ENCODE data around the gene SKAP2. TPM values are rescaled to one million over a fixed set of nuclear protein-coding genes. Genes with fewer than 3 reads are reported as not detected.

SKAP2 gene, protein sequence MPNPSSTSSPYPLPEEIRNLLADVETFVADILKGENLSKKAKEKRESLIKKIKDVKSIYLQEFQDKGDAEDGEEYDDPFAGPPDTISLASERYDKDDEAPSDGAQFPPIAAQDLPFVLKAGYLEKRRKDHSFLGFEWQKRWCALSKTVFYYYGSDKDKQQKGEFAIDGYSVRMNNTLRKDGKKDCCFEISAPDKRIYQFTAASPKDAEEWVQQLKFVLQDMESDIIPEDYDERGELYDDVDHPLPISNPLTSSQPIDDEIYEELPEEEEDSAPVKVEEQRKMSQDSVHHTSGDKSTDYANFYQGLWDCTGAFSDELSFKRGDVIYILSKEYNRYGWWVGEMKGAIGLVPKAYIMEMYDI
- 1 to 10 TPM; 3.3 to 3.4 TPM for total RNA-seq
- 5.7 TPM for polyA plus RNA-seq (2013, experiment 1 of 2)
- polyA plus RNA-seq (2013, experiment 2 of 2), result 8.0 TPM
- long read RNA-seq, experiment 1, partial matches to known transcripts, result 0 of 5 reads
- long read RNA-seq, experiment 1, other reads (novel, unspliced or antisense), result 5 of 5 reads
- long read RNA-seq, experiment 2, partial matches to known transcripts, result 0 of 7 reads
- long read RNA-seq, experiment 2, other reads (novel, unspliced or antisense), result 3 of 7 reads
- long read RNA-seq, experiment 3, partial matches to known transcripts, result 0 of 3 reads
- long read RNA-seq, experiment 3, other reads (novel, unspliced or antisense), result 0 of 3 reads
- long read RNA-seq, experiment 4, partial matches to known transcripts, result 0 of 4 reads
- long read RNA-seq, experiment 4, other reads (novel, unspliced or antisense), result 0 of 4 reads

GRCh38 chr7:26864309-26865093 lies at the start of gene SKAP2:
SKAP2 (minus strand) TSS chr7:26864590; CDS start chr7:26864429, 161 bp downstream.
- Mint-ChIP-seq H3K4me1 (peaks cover 6% of the 10 kb centered on the region), H3K36me3 (ENCODE audit: low read depth) (no peaks in the 10 kb centered on the region), H3K27ac (peak within 1 kb of the TSS; percentile 99), H3K27me3 (ENCODE audit: insufficient read depth) (peaks cover 75% of the 10 kb centered on the region), H3K4me3 (peak within 1 kb of the TSS; percentile 89), H3K9me3 (no peaks in the 10 kb centered on the region)
- H3K9ac ChIP-seq (ENCODE audit: extremely low read depth, low read length, poor library complexity, severe bottlenecking), result peak within 1 kb of the TSS; percentile 52
- peak within 1 kb of the TSS; percentile 87 for H3K4me3 ChIP-seq (ENCODE audit: low read length)
- H3K4me1 ChIP-seq (ENCODE audit: control insufficient read depth, insufficient read depth, low read length), result no peaks in the 10 kb centered on the region
- 6 to 33% methylated on average over 19 to 52 of the region's 52 CpGs for whole genome bisulfite sequencing, 2 experiments (ENCODE audit: insufficient coverage in 1 of 2, insufficient read length in 1 of 2)
- H3K9me3 ChIP-seq (ENCODE audit: control insufficient read depth, low read length), result no peaks in the 10 kb centered on the region
- TF ChIP-seq CTCF (conservative IDR thresholded peaks at IDR 0.05), result no peak
- no peaks in the 10 kb centered on the region for H3K36me3 ChIP-seq (ENCODE audit: control insufficient read depth, insufficient read depth, low read length)
- DNase-seq, result peak; percentile 99
- H3K27ac ChIP-seq (ENCODE audit: low read depth, low read length), result peak within 1 kb of the TSS; percentile 39
- peaks cover 53% of the 10 kb centered on the region for H3K27me3 ChIP-seq (ENCODE audit: control insufficient read depth, insufficient read depth, low read length, poor library complexity, severe bottlenecking)

DNA sequence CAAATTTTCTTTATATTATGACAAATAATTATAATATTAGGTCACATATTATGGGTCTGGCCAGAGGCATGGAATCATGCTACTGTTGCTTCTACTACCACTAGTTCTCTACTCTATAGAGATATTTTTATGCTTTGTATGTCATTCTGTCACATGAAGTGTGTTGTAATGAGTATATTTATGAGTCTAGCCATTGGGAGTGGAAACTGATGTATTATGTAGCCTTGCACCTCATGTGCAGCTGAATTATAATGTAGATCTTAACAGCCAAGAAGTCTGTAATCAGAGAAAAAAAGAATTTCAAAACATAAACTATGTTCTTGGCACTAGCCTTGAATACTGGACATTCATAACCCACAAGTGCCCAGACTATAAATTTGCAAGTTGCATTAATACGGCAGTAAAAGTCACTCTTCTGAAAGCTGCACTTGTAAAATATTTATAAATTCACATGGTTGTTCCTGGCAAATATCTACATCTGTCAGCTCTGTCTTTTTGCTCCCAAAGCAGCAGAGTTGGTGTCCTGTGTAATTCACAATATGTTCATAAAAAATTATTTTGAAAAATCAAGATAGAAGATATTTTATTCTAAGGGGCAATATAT lies 48.6 kb upstream of the SKAP2 start:
- no peaks in the 10 kb centered on the region for H3K36me3 Mint-ChIP-seq (ENCODE audit: low read depth)
- Histone ChIP-seq H3K36me3 (ENCODE audit: control insufficient read depth, insufficient read depth, low read length) (no peaks in the 10 kb centered on the region), H3K27me3 (ENCODE audit: control insufficient read depth, insufficient read depth, low read length, poor library complexity, severe bottlenecking) (no peaks in the 10 kb centered on the region), H3K9me3 (ENCODE audit: control insufficient read depth, low read length) (no peaks in the 10 kb centered on the region), H3K9ac (ENCODE audit: extremely low read depth, low read length, poor library complexity, severe bottlenecking) (no peak overlapping the region), H3K27ac (ENCODE audit: low read depth, low read length) (no peak overlapping the region), H3K4me3 (ENCODE audit: low read length) (no peak overlapping the region), H3K4me1 (ENCODE audit: control insufficient read depth, insufficient read depth, low read length) (no peaks in the 10 kb centered on the region)
- WGBS, 2 experiments (ENCODE audit: insufficient coverage in 1 of 2, insufficient read length in 1 of 2), result 94 to 100% methylated on average over 1 of the region's 1 CpG
- no peak overlapping the region for H3K27ac Mint-ChIP-seq
- H3K4me3 Mint-ChIP-seq, result no peak overlapping the region
- no peak for DNase-seq
- H3K4me1 Mint-ChIP-seq, result peaks cover 2% of the 10 kb centered on the region
- TF ChIP-seq CTCF (conservative IDR thresholded peaks at IDR 0.05), result no peak
- H3K27me3 Mint-ChIP-seq (ENCODE audit: insufficient read depth), result peaks cover 3% of the 10 kb centered on the region
- no peaks in the 10 kb centered on the region for H3K9me3 Mint-ChIP-seq

GRCh38 chr7:26912338-26912737 lies 47.9 kb upstream of the SKAP2 start:
- no peaks in the 10 kb centered on the region for H3K27me3 ChIP-seq (ENCODE audit: control insufficient read depth, insufficient read depth, low read length, poor library complexity, severe bottlenecking)
- H3K4me3 ChIP-seq (ENCODE audit: low read length), result no peak overlapping the region
- Mint-ChIP-seq H3K27me3 (ENCODE audit: insufficient read depth) (peaks cover 3% of the 10 kb centered on the region), H3K36me3 (ENCODE audit: low read depth) (no peaks in the 10 kb centered on the region), H3K4me1 (peaks cover 2% of the 10 kb centered on the region), H3K27ac (no peak overlapping the region), H3K9me3 (no peaks in the 10 kb centered on the region), H3K4me3 (no peak overlapping the region)
- no peak overlapping the region for H3K9ac ChIP-seq (ENCODE audit: extremely low read depth, low read length, poor library complexity, severe bottlenecking)
- no peaks in the 10 kb centered on the region for H3K4me1 ChIP-seq (ENCODE audit: control insufficient read depth, insufficient read depth, low read length)
- no peaks in the 10 kb centered on the region for H3K9me3 ChIP-seq (ENCODE audit: control insufficient read depth, low read length)
- no peak for TF ChIP-seq CTCF (conservative IDR thresholded peaks at IDR 0.05)
- no peak overlapping the region for H3K27ac ChIP-seq (ENCODE audit: low read depth, low read length)
- no peak for DNase-seq
- H3K36me3 ChIP-seq (ENCODE audit: control insufficient read depth, insufficient read depth, low read length), result no peaks in the 10 kb centered on the region

All from endodermal cell (in vitro differentiated cells).